Keratinocyte (primary cell): ENCODE results near the gene TXNL4A. TPM values are rescaled to one million over a fixed set of nuclear protein-coding genes. Genes with fewer than 3 reads are reported as not detected.

Experiments
- DNase-seq: peaks from one replicate; pipeline ENCODE4 v3.0.0-alpha.2; 2011; ENCODE audit warnings: low read depth, missing footprints, low spot score
- FAIRE-seq: peaks from 2 replicates; lab custom pipeline; 2011; peaks lifted over from hg19 to GRCh38; lab: Jason Lieb, UNC
- H2AFZ ChIP-seq: 2 replicates; pipeline ENCODE4 v1.6.0; 2012; ENCODE audit warnings: low read length, control low read depth, inconsistent platforms; ENCODE audit not compliant: control insufficient read depth
- H3K27ac ChIP-seq: 2 replicates; pipeline ENCODE4 v1.5.1; 2011; ENCODE audit warnings: low read length; ENCODE audit not compliant: control insufficient read depth, insufficient read depth
- H3K27me3 ChIP-seq: 3 replicates; pipeline ENCODE4 v1.6.0; 2011; ENCODE audit warnings: low read length; ENCODE audit not compliant: control insufficient read depth, insufficient read depth; ENCODE audit errors: extremely low read depth
- H3K36me3 ChIP-seq, 2 experiments: 2 replicates in 1 of 2; 3 replicates in 1 of 2; pipeline ENCODE4 v1.5.1; 2011; ENCODE audit warnings: low read length in 2 of 2, mild to moderate bottlenecking in 1 of 2; ENCODE audit not compliant: control insufficient read depth in 2 of 2, insufficient read depth in 2 of 2; ENCODE audit errors: extremely low read depth in 1 of 2
- H3K4me1 ChIP-seq: 3 replicates; pipeline ENCODE4 v1.5.1; 2011; ENCODE audit warnings: low read length; ENCODE audit not compliant: control insufficient read depth, insufficient read depth; ENCODE audit errors: extremely low read depth
- H3K4me2 ChIP-seq: 3 replicates; pipeline ENCODE4 v1.6.0; 2011; ENCODE audit warnings: low read depth, low read length; ENCODE audit not compliant: control insufficient read depth, insufficient read depth; ENCODE audit errors: extremely low read depth
- H3K4me3 ChIP-seq, 3 experiments: fragments of 200-600 bp in 1 of 3; sonication (generic) in 1 of 3; 2 replicates in 2 of 3; 3 replicates in 1 of 3; pipeline ENCODE4 v1.5.1; 2011 to 2016; ENCODE audit warnings: low read length in 3 of 3, mild to moderate bottlenecking in 3 of 3, control low read depth in 2 of 3, inconsistent platforms in 1 of 3, low read depth in 1 of 3, mixed read lengths in 1 of 3, mixed run types in 1 of 3, moderate library complexity in 1 of 3; ENCODE audit not compliant: control insufficient read depth in 2 of 3, insufficient read depth in 2 of 3; ENCODE audit errors: extremely low read depth in 1 of 3
- H3K79me2 ChIP-seq: 2 replicates; pipeline ENCODE4 v1.6.0; 2012; ENCODE audit warnings: low read length; ENCODE audit not compliant: control insufficient read depth, insufficient read depth
- H3K9ac ChIP-seq: 3 replicates; pipeline ENCODE4 v1.6.0; 2011; ENCODE audit warnings: low read length; ENCODE audit not compliant: control insufficient read depth, insufficient read depth; ENCODE audit errors: extremely low read depth
- H3K9me1 ChIP-seq: 3 replicates; pipeline ENCODE4 v1.6.0; 2011; ENCODE audit warnings: low read length; ENCODE audit not compliant: control insufficient read depth, insufficient read depth; ENCODE audit errors: extremely low read depth
- H3K9me3 ChIP-seq: 2 replicates; pipeline ENCODE4 v1.5.1; 2012; ENCODE audit warnings: low read depth, low read length; ENCODE audit not compliant: control insufficient read depth
- H4K20me1 ChIP-seq: 3 replicates; pipeline ENCODE4 v1.6.0; 2011; ENCODE audit warnings: low read length; ENCODE audit not compliant: control insufficient read depth, insufficient read depth; ENCODE audit errors: extremely low read depth
- EZH2 ChIP-seq: IDR thresholded peaks from one replicate; pipeline ENCODE4 v1.6.1; 2012; ENCODE audit warnings: inconsistent platforms, mild to moderate bottlenecking, low read length, moderate library complexity
- dilution Hi-C: fragments of 300-500 bp; cut with MboI; formaldehyde crosslinking; loops from one replicate; pipeline ENCODE4 v1.7.0; 2020; ENCODE audit warnings: low sequenced_read_pairs; ENCODE audit not compliant: extremely low pct_ligation_motif_present
- polyA plus RNA-seq, 5 experiments: library from polyadenylated mRNA; depleted of rRNA in 3 of 5; stranded (reverse) in 3 of 5; stranded (forward) in 1 of 5; unstranded in 1 of 5; fragments of >200 nt; gene quantifications; 1 replicate in 1 of 5; 2 replicates in 3 of 5; 3 replicates in 1 of 5; pipeline versions ENCODE4 v1.2.1 to v1.2.3, GENCODE V29; 2011 to 2012; ENCODE audit warnings: missing spikeins in 2 of 5, low read depth in 1 of 5, low replicate concordance in 1 of 5
- TF ChIP-seq, protein P1 (sequence below), 3 experiments: IDR thresholded peaks in 1 of 3; conservative IDR thresholded peaks in 1 of 3; optimal IDR thresholded peaks in 1 of 3; 2 replicates in 2 of 3; 3 replicates in 1 of 3; pipeline versions ENCODE3 to v1.5.1; 2011; ENCODE audit warnings: low read length in 3 of 3, mild to moderate bottlenecking in 3 of 3, moderate library complexity in 2 of 3, control low read depth in 1 of 3, inconsistent platforms in 1 of 3; ENCODE audit not compliant: insufficient read depth in 2 of 3; ENCODE audit errors: extremely low read depth in 1 of 3

Gene TXNL4A
- polyA plus RNA-seq, 1 donor (not counting 4 experiments of a cell fraction or from before 2014, with no cell fraction given), result 142 TPM

GRCh38 chr18:79983253-79983652, 5.1 kb downstream of the TXNL4A start:
- no peaks in the 10 kb centered on the region for H3K9me3 ChIP-seq
- dilution Hi-C loops, result no loop called here
- no peak for TF ChIP-seq EZH2
- H3K9me1 ChIP-seq, result peaks cover 3% of the 10 kb centered on the region
- H2AFZ ChIP-seq, result no peak overlapping the region
- H3K79me2 ChIP-seq, result peaks cover 100% of the 10 kb centered on the region
- H3K4me1 ChIP-seq, result peaks cover 13% of the 10 kb centered on the region
- H3K36me3 ChIP-seq, result peaks cover 2 to 9% of the 10 kb centered on the region in 2 experiments
- H3K9ac ChIP-seq, result no peak overlapping the region
- H3K4me3 ChIP-seq, result no peak overlapping the region
- no peak overlapping the region for H3K27ac ChIP-seq
- peaks cover 44% of the 10 kb centered on the region for H4K20me1 ChIP-seq
- no peak for DNase-seq
- no peaks in the 10 kb centered on the region for H3K27me3 ChIP-seq
- no peak for FAIRE-seq
- no peak overlapping the region for H3K4me2 ChIP-seq

DNA sequence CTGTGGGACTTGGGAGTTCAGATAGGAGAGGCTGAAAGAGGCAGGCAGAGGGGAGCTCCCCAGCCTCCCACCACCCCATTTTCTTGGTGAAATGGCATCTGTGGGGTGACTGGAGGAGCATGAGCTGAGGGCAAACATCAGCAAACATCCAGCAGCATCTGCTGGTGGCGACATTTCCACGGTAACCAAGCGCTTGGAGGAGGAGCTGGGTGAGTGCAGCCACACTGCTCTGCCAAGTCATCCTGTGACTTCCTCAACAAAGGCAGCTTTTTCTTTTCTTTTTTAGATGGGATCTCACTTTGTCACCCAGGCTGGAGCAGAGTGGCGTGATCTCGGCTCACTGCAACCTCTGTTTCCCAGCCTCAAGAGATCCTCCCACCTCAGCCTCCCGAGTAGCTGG, 5.6 kb downstream of the TXNL4A start:
- no peak for FAIRE-seq
- no peak for DNase-seq
- H3K4me1 ChIP-seq, result peaks cover 13% of the 10 kb centered on the region
- TF ChIP-seq, protein P1, sequence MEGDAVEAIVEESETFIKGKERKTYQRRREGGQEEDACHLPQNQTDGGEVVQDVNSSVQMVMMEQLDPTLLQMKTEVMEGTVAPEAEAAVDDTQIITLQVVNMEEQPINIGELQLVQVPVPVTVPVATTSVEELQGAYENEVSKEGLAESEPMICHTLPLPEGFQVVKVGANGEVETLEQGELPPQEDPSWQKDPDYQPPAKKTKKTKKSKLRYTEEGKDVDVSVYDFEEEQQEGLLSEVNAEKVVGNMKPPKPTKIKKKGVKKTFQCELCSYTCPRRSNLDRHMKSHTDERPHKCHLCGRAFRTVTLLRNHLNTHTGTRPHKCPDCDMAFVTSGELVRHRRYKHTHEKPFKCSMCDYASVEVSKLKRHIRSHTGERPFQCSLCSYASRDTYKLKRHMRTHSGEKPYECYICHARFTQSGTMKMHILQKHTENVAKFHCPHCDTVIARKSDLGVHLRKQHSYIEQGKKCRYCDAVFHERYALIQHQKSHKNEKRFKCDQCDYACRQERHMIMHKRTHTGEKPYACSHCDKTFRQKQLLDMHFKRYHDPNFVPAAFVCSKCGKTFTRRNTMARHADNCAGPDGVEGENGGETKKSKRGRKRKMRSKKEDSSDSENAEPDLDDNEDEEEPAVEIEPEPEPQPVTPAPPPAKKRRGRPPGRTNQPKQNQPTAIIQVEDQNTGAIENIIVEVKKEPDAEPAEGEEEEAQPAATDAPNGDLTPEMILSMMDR (optimal IDR thresholded peaks at IDR 0.05 in 1 of 3, IDR thresholded peaks at IDR 0.05 in 1 of 3, conservative IDR thresholded peaks at IDR 0.05 in 1 of 3; ENCODE audit: extremely low read depth in 1 of 3, insufficient read depth in 2 of 3, low read length in 3 of 3), result no peak
- no peak for TF ChIP-seq EZH2
- H2AFZ ChIP-seq, result no peak overlapping the region
- H3K9me1 ChIP-seq, result peaks cover 3% of the 10 kb centered on the region
- no peak overlapping the region for H3K4me2 ChIP-seq
- peaks cover 44% of the 10 kb centered on the region for H4K20me1 ChIP-seq
- dilution Hi-C loops, result no loop called here
- H3K79me2 ChIP-seq, result peaks cover 100% of the 10 kb centered on the region
- no peak overlapping the region for H3K27ac ChIP-seq
- no peak overlapping the region for H3K4me3 ChIP-seq
- H3K36me3 ChIP-seq, result peaks cover 2 to 13% of the 10 kb centered on the region in 2 experiments
- H3K9ac ChIP-seq, result no peak overlapping the region
- no peaks in the 10 kb centered on the region for H3K9me3 ChIP-seq
- H3K27me3 ChIP-seq, result no peaks in the 10 kb centered on the region

- Histone ChIP-seq H3K9ac (no peak overlapping the region), H3K4me2 (no peak overlapping the region), H2AFZ (no peak overlapping the region), H3K27me3 (no peaks in the 10 kb centered on the region), H3K4me1 (peaks cover 11% of the 10 kb centered on the region), H3K36me3 (peaks cover 9 to 13% of the 10 kb centered on the region in 2 experiments), H3K4me3 (no peak overlapping the region), H3K27ac (no peak overlapping the region), H3K9me3 (no peaks in the 10 kb centered on the region), H3K9me1 (peaks cover 7% of the 10 kb centered on the region), H3K79me2 (peaks cover 100% of the 10 kb centered on the region), H4K20me1 (peaks cover 37% of the 10 kb centered on the region)
- TF ChIP-seq EZH2, result no peak
- TF ChIP-seq, protein P1 (optimal IDR thresholded peaks at IDR 0.05 in 1 of 3, IDR thresholded peaks at IDR 0.05 in 1 of 3, conservative IDR thresholded peaks at IDR 0.05 in 1 of 3; ENCODE audit: extremely low read depth in 1 of 3, insufficient read depth in 2 of 3, low read length in 3 of 3), result no peak
- dilution Hi-C loops, result no loop called here
- no peak for DNase-seq
- FAIRE-seq, result no peak
Measured at GRCh38 chr18:79980585-79980984, 7.8 kb downstream of the TXNL4A start.
